RPMI7951 (cell line): ENCODE measurements around the gene KLHL29. TPM values are rescaled to one million over a fixed set of nuclear protein-coding genes. Genes with fewer than 3 reads are reported as not detected.

Experiments
- DNase-seq: peaks from one replicate; pipeline ENCODE4 v3.0.0-alpha.2; 2012; ENCODE audit warnings: low read depth
- total RNA-seq: library from RNA; depleted of rRNA; stranded (reverse); fragments of >200 nt; shearing (Covaris generic); gene quantifications from 2 replicates; pipeline ENCODE4 v1.2.3, GENCODE V29; 2014

KLHL29 gene
- total RNA-seq, 1 experiment from 2014 or later, result 0.84 TPM

DNA sequence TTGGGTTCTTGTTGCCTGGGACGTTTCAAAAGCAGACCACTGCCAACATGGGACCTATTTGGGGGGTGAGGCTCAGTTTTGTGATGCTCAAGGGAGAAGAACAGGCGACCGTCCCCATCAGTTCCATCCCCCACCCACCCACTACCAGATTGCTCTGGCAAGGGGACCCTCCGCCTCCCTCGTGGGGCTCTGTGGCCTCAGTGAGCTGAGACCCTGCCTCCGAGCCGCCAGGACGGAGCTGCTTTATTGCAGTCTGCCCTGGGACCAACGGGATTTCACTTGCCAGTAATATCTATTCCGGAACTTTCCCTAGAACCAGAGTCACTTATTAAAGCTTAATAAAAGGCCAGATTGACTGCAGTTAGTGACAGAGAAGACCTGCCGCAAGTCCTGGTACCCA is 146.3 kb downstream of the KLHL29 start:
- no peak for DNase-seq

DNA sequence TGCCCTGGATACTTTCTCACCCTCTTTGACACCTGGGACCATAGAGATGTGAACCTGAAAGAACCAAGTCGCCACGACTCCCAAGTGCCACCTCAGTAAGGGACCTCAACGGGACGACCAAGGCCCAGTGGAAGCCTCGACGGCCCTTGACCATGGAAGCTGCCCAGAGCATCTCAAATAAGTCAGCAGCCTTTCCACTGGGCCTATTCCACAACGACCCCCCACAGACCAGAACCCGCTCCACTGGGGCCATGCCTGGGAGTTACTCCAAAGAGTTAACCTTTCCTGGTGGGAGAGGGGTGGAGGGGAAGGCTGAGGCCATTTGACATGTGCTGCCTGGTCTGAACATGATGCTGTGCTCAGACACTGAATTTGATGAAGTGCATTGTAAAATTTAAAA is 146.9 kb downstream of the KLHL29 start:
- DNase-seq, result no peak

DNA sequence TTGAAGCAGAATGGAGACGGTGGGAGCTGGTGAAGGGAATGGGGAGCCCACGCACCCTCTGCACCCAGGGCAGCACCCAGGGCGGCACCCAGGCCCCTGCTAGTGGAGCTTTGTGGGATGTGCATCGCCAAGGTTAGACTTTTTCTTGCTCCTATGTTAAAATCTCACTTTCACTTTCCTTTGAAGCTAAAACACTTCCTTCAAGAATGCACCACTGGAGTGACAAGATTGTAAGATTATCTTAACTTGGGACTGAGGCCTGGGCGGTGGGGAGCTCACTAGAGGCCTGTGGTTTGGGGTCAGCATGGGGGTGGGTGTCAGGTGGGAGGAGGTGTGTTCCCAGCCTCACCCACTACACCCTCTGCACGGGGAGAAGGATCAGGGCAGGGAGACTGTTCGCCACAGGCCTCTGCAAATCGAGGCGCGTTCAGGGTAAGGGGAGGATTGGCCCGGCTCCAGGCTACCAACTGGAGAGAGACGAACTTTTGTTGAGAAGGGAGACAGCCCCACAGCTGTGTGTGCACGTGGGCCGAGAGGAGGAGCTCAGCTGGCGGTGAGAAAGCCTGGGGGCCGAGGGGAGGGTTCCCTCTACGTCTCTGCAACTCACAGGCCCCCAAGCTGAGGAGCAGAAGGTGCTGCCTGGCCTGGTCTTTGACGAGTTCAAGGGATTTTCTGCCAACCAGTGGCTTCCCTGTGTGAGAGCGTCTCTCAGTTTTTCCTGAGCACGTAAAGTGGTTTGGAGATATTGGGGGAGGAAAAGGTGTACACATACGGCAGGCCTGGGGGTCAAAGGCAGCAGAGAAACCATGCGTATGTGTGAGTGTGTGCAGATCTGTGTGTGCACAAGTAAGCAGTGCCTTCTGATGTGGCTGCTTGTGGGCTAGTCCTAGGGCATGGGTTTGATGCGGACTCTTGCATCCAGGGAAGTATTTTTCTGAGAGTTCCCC is 147.7 kb downstream of the KLHL29 start:
- DNase-seq, result no peak

DNA sequence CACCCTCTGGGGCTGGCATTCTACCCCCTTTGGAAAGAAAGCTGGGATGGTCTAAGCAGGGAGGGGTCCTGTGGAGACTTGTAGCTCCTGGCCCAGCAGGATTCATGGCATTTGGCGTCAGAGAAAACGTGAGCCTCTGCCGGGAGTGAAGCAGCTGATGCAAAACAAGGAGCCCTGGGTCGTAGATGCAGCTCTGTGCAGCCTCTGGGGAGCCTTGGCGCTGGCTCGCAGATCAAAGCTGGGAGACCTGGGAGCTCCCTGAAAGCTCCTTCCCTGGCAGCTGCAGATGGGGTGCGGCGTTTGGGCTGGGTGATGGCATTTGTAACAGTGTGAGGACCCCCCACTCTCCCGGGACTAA is 148.3 kb downstream of the KLHL29 start:
- no peak for DNase-seq

DNA sequence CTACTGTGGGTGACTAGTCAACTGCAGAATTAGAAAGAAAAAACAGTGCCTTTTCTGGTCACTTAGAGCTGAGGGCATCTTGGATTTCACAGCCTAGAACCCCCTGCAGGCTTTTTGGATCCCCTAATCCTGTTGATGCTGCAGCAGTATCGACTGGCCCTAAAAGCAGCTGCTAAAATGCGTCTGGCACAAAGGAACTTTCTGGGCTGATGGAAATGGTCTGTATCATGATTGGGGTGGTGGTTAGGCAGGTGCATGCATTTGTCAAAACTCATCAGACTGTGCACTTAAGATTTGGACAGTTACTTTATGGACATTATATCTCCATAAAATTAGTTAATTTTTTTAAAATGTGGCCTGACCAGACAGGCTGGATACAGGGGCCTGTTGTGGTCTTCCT is 149.8 kb downstream of the KLHL29 start:
- no peak for DNase-seq

DNA sequence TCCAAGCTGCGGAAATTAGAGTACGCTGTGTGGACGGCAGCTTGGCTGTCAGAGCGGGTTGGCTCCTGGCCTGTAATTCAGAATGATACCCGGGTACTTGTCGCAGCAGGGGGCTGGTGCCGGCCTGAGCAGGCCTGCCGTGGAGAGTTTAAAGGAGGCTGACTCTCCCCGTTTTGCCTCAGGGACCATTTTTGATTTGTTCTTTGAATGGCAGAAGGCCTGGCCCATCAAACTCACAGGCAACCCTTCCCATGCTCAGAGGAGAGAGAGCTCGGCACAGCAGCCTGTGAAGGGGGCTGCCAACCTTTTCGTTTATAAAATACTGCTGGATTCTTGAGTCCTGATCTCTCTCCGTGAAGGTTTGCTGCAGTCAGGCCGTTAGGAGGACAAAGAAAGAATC is 151.3 kb downstream of the KLHL29 start:
- no peak for DNase-seq

DNA sequence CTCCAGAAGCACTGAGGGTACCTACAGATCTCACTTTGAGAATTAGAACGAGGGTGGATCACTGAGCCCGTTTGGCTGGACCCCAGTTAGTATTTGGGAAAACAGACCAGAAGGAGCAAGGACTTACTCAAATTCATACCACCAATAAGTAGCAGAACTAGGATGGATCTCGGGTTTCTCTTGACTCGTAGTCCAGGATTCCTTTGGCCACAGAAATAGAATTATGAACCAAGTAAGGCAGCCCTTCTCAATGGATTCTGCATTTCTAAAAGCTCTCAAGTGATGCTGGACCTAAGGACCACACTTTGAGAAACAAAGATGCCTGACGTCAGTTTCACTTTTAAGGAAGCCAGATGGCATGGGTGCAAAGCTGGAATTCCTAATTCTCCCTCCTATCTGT is 153.0 kb downstream of the KLHL29 start:
- DNase-seq, result no peak

DNA sequence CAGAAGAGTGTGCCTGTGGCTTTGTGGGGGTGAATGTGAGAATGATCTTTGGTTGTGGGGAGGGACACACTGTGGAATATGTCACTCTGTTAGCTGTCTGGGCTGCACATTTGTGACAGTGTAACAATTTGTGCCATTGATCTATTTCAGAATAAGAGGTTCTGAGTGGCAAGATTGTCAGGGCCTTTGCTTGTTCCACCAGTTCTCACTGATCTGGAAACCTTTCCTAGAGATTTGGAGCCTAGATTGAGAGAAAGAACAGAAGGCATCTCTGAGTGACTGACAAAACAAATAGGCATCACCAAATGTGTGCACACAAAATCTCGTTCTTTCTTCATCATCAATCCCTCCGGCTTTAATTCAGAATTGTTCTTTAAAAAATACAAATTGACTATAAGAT is 153.6 kb downstream of the KLHL29 start:
- DNase-seq, result no peak

DNA sequence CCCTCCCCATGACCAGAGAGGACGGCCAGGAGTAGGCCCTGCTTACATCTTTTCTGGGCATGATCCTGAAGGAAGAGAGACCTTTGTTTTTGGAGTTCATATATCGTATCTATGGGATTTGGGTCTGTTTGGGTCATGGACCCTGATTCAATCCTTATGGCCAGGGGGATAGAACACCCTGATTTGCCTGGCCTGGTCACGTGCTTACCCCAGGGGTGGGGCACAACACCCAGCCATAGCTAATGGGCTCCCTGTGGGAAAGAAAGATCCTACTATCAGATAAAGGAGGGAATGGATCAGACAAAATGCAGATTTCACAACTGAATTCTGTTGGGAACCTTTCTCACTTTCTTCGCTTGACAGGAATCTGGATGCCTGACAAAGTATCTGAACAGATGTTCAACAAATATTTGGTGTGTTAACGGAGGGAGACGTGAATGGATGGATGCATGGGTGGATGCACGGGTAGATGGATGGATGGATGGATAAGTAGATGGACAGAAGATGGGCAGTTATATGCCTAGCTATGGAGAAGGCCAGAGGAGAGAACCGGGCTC is 155.9 kb downstream of the KLHL29 start:
- DNase-seq, result no peak

DNA sequence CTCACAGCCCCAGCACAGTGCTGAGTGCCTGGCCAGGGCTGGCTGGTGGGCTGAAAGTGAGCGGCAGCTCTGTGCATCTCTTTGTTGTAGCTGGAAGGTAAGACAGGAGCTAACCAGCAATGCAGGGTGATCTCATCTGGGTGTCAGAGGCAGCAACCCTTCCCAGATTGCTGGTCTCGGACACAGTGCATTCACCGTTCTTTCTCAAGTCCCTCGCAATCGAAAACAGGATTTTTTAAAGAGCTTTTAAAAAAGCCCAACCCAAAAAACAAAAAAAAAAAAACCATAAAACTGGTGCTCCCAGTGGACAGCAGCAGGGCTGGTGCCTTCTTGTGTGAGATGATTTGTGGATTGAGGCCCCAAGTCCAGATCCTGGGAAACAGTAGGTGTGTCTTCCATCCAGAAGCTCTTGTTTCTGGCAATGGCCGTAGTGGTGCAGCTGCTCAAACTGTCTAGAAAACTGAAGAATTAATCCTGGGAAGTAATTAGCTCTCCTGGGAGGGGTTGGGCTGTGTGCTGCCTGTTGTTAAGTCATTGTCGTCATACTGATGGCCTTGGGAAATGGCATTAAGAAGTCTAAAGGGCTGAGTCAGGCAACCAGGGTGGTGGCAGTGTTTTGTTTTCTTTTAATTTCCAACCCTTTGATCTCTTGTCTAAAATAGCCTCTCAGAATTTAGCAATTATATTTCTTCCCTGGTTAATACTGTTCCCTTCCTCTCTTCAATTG is 156.7 kb downstream of the KLHL29 start:
- DNase-seq, result peak; percentile 20

DNA sequence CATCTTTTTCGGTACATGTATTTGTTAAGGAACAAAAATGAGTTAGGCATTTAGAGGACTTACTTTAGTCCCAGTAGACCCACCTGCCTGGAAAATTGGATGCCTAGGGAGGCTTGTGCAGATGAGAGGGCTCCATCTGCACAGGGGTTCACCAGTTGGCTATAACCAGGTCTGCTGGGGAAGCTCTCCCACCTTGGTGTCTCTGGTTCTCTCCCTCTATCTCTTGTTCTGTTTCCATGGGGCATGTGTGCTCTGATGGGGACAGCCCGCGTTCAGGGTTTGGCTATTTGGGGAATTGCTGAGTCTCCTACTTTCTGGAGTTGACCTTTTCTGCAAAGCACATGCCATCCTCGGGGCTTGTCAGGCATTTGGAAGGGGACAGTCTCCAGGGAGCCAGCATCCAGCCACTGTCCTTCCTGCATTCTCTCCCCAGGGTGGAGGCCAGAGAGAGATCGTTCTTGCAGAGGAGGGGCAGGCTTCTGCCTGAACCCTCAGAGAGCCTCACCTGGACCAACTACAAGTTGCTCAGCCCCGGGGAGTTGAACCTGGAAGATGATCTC is 157.3 kb downstream of the KLHL29 start:
- no peak for DNase-seq

DNA sequence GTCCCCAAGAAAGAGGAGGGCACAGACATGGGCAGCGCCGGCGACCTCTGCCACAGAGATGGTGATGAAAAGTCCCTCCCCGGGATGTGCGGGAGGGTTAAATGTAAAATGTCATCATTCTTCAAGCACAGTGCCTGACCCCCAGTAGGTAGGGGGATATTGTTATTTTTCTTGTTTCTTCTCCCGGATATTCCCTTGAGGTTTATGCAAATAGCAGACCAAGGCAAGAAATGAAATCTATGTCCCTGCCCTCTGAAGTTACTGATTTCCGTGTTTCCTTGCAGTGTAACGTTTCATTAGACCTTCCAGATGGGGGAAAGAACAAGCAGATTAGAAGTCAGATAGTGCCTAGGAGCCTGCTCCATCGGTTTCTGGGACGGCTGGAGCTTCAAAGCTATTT is 158.3 kb downstream of the KLHL29 start:
- no peak for DNase-seq

DNA sequence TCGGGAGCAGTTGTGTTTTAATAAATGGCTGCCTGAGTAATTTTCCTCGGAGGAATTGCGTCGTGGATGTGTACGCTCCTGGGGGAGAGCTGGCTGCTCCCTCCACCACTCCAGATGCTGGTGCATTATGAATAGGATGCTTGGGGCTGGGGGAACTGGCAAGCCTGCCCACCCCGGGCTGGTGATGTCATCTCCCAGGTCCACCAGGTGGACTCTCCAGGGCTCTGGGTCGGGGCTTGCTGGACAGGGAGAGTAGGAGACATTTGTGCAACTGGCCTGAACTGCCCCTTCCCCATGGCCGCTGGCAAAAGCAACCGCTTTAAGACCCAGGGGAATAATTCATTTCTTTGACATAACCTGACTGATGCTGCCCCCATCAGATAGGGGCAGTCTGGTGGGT is 158.7 kb downstream of the KLHL29 start:
- DNase-seq, result no peak

DNA sequence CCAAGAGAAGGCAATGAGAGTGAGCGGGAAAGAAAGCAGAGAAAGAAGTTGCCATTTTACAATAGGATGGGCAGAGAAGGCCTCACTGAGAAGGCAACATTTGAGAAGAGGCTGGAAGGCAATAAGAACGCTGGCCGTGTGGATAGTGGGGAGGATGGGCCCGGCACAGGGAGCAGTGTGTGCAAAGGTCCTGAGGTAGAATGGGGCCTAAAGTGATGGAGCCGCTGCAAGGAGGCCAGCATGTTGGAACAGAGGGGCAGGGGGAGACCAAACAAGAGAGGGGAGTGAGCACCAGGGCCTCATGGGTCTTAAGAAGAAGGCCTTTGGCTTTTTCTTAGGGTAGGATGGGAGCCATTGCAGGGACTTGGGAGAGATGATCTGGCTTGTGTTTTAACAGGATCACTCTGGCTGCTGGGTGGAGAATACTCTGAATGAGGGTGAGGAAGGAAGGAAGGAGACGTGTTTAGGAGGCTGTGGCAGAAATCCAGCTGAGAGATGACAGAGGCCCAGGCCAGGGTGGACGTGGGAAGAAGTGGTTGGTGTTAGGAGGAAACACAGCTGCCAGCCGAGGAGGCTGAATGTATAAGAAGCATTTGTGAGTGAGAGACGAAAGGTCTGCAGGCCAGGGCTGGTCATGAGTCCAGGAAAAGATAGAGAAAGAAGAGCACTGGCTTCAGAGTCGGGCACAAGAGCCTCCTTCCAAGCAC is 159.8 kb downstream of the KLHL29 start:
- no peak for DNase-seq

DNA sequence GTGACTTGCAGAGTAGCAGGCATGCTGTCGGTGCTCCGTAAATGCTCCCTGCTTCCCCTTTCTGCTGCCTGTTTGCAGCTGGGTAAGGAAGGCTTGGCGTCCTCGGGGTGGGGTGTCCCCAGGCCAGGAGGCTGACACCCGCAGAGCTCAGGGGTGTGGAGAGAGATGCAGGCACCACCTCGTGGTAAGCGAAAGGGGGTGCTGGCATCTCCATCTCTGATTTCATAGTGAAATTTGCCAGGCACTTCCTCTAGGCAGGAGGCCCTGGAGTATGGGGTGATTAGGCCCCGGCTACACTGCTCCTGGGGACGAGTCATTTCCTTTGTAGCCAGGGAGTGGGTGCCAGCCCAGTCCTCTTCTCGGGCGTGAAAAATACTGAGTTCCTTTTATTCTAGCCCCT is 160.4 kb downstream of the KLHL29 start:
- DNase-seq, result peak; percentile 15

DNA sequence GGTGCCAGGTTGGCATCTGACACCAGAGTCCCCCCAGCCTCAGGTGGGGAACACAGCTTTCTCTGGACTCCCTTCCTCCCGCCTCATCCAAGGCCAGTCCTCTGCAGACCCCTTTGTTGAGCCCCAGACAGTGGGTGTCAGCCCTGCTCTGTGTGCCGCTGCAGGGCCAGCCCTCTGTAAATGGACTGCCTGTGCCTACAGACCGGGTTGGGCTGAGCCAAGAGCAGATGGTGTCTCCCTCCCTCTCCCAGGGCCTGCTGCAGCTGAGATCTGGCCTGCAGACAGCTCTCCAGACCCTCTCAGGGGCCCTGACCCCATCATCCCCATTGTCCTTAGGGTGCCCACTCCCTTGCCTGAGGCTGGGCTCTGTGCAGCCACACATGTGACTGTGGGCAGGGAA is 160.8 kb downstream of the KLHL29 start:
- no peak for DNase-seq

DNA sequence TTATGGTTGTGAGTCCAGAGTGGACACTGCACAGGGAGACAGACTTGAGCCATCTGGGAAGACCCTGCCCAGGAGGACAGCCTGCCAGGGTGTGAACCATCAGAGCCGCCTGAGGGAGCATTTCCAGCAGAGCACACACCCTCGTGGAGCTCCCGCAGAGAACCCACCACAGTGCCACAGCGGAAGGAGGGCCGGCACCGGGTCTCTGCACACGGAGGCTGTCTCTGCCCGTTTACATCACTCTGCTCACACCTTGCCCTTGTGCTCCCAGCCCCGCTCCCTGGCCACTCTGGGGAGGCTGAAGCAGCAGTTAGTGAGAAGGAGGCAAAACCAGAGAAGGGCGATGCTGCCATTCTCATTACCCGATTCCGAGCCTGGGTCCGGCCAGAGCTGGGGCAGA is 161.9 kb downstream of the KLHL29 start:
- no peak for DNase-seq

DNA sequence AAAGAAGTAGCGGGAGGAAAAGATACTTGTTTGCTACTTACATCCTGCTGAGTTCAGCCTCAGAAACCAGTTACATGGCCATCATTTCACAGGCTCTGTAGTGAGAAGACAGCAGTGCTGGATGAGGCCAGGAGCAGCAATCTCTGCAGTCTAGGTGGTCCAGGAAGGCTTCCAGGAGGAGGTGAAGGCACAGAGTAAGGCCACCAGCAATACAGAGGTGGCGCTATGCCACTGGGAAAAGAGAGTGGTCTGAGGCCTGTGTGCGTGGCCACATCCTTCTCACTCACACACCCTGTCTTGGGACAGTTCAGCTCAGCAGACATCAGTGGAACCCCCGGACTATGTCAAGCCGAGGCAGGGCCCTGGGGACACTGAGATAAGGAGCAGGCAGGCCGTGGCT is 162.7 kb downstream of the KLHL29 start:
- no peak for DNase-seq

DNA sequence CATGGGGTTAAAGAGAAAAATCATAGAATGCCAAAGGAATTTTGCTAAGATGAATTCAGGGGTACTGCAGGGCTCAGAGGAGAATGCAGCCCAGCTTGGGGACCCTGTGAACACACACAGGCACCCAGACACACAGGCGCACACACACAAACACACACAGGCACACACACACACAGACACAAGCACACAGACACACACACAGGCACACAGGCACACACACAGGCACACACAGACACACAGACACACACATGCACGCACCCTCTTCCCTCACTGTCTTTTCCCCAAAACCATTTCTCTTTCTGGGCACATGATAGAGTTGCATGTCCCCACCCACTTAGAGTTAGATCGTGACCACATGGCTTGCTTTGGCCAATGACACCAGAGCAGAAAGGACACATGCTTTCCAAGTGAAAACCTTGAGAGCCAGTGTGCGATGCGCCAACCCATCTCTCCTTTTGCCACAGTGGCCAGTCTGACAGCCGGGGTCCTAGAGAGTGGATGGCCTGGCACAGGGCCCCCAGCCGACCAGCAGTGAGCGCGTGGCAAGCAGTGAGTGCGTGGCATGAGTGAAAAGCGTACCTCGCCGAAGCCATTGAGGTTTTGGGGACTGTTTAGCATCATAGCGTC is 163.3 kb downstream of the KLHL29 start:
- DNase-seq, result no peak

DNA sequence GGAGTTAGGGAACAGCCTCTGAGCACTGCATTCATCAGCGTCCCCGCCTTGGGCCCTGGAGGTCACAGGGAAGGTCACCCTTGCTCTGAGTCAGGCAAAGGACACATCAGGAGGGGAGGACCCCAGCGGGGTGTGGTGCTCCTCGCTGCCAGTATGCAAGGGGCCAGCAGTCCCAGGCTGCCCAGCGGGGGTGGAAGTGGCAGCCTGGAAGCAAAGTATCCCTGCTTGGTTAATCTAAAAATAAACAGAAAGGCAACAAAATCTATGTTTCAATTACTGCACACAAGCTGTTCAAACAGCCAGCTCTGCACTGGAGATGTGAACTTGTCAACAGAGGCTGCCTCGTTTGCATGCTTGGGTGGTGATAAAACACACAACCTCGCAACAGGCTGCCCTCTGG is 164.1 kb downstream of the KLHL29 start:
- DNase-seq, result peak; percentile 22

DNA sequence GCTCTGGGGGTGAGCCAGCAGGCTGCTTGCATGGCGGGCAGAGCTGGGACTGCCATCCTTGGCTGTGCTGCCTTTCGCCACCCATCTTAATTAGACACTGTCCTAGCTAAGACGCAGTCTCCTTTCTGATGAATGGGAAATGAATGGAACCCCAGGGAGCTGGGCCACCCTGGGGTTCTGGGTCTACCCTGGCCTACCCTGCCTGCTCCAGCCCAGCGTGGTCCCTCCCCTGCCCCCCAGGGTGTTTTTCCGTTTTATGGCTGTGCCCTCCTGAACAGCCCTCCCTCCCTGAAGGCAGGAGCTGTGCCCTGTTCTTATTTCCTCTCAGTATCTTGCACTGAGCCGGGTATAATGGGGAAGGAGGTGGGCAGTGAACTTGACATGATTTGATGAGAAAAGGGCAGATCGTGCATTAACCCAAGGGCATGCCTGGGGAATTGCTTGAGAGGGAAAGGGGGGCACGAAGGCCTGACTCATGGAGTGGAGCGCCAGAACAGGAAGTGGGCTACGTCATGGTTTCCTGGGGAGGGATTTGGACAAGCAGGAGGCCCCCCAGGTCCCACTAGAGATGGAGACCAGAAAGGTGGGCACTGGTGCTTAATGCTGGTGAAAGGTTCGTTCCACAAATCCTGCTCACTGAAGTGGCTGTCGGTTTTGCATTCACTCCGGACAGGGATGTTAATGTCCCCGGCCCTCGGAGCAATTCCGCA is 165.0 kb downstream of the KLHL29 start:
- DNase-seq, result peak; percentile 68
